Mucosa of descending colon (tissue), 3 donors: ENCODE data around the gene MATN3. TPM values are rescaled to one million over a fixed set of nuclear protein-coding genes. Genes with fewer than 3 reads are reported as not detected.

ENCODE experiments used
- ATAC-seq: fragments of 200-7000 bp; cut with Tn5 transposase; one replicate; pipeline ENCODE4 v1.9.1; 2020; ENCODE audit warnings: mild to moderate bottlenecking, moderate library complexity
- DNase-seq, 3 donors: peaks; one replicate each; pipeline ENCODE4 v3.0.0-alpha.2; 2020
- H3K36me3 ChIP-seq: fragments of 200-600 bp; one replicate; pipeline ENCODE4 v1.8.0; 2021; ENCODE audit warnings: low read depth, mild to moderate bottlenecking
- H3K4me1 ChIP-seq: fragments of 200-600 bp; one replicate; pipeline ENCODE4 v1.8.0; 2021; ENCODE audit warnings: low read depth, mild to moderate bottlenecking
- H3K4me3 ChIP-seq: fragments of 200-600 bp; one replicate; pipeline ENCODE4 v1.8.0; 2021; ENCODE audit warnings: mild to moderate bottlenecking
- H3K9me3 ChIP-seq: fragments of 200-600 bp; one replicate; pipeline ENCODE4 v1.8.0; 2021; ENCODE audit warnings: mild to moderate bottlenecking
- intact Hi-C, 2 donors: fragments of 100-400 bp; cut with DNase I in 1 of 2; cut with micrococcal nuclease in 1 of 2; formaldehyde crosslinking; loops; one replicate each; pipeline versions ENCODE4 v1.11.0 to v1.11.1; 2022; cut with DNase I, micrococcal nuclease
- total RNA-seq, 3 donors: library from RNA; stranded (reverse); fragmentation: NEBNext Ultra II Directional in 2 of 3; extraction: Animal tissue kit (Norgen Biotek cat#: 25700) in 2 of 3; gene quantifications; one replicate each; pipeline versions ENCODE4 v1.2.1 to v1.2.4, GENCODE V29; 2021 to 2023
- TF ChIP-seq, protein P1 (sequence below): fragments of 200-600 bp; IDR thresholded peaks from one replicate; pipeline ENCODE4 v1.8.0; 2022; ENCODE audit warnings: antibody characterized with exemption, mild to moderate bottlenecking
- donor health status: DM: no; HTN: no; CAD: no; lungs with moderate emphysema.
- donor health status: DM: no; HTN: no; CAD: no.
- donor health status: DM: no; HTN: yes; CAD: no.

The MATN3 gene
- total RNA-seq, 3 donors from 2014 or later: 0.70 to 0.89 TPM; not detected in 1

DNA sequence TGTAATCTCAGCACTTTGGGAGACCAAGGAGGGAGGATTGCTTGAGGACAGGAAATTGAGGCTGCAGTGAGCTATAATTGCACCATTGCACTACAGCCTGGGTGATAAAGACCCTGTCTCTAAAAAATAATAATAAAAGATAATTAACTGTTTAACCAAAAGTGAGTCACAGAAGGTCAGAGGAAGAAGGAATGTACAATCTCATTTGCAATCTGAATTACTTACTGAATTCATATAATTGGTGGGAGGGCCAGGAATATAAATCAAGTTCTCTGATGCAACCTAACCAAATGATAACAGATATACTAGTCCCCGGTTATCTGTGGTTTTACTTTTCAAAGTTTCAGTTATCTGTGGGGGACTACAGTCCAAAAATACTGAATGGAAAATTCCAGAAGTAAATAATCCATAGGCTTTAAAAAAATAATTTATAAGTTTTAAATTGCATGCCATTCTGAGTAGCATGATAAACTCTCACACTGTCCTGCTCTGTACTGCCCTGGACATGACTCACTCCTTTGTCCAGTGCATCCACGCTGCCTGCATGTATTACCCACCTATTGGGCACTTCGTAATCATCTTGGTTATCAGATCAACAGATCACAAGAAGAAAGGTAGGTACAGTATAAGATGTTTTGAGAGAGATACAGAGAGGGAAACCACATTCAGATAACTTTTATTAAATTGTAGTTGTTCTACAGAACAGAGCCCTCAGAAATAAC is 12.8 kb upstream of the MATN3 start:
- DNase-seq (no peak), ATAC-seq (no peak)
- TF ChIP-seq, protein P1, sequence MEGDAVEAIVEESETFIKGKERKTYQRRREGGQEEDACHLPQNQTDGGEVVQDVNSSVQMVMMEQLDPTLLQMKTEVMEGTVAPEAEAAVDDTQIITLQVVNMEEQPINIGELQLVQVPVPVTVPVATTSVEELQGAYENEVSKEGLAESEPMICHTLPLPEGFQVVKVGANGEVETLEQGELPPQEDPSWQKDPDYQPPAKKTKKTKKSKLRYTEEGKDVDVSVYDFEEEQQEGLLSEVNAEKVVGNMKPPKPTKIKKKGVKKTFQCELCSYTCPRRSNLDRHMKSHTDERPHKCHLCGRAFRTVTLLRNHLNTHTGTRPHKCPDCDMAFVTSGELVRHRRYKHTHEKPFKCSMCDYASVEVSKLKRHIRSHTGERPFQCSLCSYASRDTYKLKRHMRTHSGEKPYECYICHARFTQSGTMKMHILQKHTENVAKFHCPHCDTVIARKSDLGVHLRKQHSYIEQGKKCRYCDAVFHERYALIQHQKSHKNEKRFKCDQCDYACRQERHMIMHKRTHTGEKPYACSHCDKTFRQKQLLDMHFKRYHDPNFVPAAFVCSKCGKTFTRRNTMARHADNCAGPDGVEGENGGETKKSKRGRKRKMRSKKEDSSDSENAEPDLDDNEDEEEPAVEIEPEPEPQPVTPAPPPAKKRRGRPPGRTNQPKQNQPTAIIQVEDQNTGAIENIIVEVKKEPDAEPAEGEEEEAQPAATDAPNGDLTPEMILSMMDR: no peak
- Histone ChIP-seq H3K36me3 (no peaks in the 10 kb centered on the region), H3K4me3 (no peak overlapping the region), H3K9me3 (peaks cover 10% of the 10 kb centered on the region), H3K4me1 (peaks cover 10% of the 10 kb centered on the region)
- intact Hi-C loops: no loop called here

DNA sequence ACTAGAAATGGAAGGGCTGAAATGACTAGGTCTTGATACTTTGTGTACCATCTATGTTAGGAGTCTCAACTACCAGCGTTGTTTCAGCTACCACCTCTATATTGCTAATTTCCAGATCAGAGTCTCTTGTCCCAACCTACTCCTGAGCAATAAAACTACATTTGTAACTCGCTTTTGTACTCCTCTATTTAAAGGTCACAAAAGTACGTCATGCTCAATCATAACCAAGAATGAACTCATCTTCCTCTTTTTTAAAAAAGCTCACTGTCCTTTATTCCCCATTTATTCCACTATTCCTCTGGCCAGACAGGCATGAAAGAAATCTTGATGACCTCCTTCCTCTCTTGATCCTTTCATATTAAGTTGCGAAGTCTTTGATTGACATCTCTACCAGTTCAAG is 11.2 kb upstream of the MATN3 start:
- Histone ChIP-seq H3K9me3 (peaks cover 10% of the 10 kb centered on the region), H3K36me3 (no peaks in the 10 kb centered on the region), H3K4me3 (no peak overlapping the region), H3K4me1 (peaks cover 10% of the 10 kb centered on the region)
- TF ChIP-seq, protein P1: no peak
- no peak for ATAC-seq
- intact Hi-C loops: no loop called here
- no peak for DNase-seq

DNA sequence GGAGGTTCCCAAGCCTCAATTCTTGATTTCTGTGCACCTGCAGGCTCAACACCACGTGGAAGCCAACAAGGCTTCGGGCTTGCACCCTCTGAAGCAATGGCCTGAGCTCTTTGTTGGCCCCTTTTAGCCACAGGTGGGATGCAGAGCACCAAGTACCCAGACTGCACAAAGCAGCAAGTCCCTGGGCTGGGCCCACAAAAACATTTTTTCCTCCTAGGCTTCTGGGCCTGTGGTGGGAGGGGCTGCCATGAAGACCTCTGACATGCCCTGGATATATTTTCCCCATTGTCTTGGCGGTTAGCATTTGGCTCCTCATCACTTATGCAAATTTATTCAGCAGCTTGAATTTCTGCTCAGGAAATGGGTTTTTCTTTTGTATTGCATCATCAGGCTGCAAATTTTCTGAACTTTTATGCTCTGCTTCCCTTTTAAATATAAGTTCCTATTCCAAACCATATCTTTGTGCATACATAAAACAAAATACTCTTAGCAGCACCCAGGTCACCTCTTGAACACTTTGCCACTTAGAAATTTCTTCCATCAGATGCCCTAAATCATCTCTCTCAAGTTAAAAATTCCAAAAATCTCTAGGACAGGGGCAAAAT is 9.0 kb upstream of the MATN3 start:
- H3K4me1 ChIP-seq: no peaks in the 10 kb centered on the region
- ATAC-seq (no peak), DNase-seq (no peak)
- intact Hi-C loops: no loop called here
- H3K9me3 ChIP-seq: peaks cover 10% of the 10 kb centered on the region
- no peak overlapping the region for H3K4me3 ChIP-seq
- H3K36me3 ChIP-seq: no peaks in the 10 kb centered on the region
- TF ChIP-seq, protein P1: no peak

DNA sequence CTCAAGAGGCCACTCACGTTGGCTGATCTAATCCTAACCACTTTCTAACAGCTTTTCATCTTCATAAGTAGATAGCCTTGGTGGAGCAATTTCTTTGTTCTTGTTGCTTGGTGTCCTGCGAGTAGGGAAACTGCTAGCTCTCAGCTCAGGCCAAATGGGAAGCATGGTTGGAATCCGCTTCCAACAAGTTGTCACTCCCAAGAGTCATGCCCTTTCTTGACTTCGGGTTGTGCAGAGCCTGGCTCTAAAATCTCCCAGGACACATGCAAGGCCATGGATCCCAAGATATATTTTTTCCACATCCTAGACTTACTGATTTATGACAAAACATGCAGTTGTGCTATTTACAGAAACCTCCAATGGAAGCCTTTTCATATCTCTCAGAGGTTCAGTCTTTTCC is 7.3 kb upstream of the MATN3 start:
- Histone ChIP-seq H3K4me3 (no peak overlapping the region), H3K4me1 (no peaks in the 10 kb centered on the region), H3K9me3 (peaks cover 10% of the 10 kb centered on the region), H3K36me3 (no peaks in the 10 kb centered on the region)
- ATAC-seq (no peak), DNase-seq (no peak)
- TF ChIP-seq, protein P1: no peak
- intact Hi-C loops: loop anchor here in 1 of 2 donors (5.0 kb wide), 1 partner anchor 78 kb away; no protein-coding TSS in a partner anchor

DNA sequence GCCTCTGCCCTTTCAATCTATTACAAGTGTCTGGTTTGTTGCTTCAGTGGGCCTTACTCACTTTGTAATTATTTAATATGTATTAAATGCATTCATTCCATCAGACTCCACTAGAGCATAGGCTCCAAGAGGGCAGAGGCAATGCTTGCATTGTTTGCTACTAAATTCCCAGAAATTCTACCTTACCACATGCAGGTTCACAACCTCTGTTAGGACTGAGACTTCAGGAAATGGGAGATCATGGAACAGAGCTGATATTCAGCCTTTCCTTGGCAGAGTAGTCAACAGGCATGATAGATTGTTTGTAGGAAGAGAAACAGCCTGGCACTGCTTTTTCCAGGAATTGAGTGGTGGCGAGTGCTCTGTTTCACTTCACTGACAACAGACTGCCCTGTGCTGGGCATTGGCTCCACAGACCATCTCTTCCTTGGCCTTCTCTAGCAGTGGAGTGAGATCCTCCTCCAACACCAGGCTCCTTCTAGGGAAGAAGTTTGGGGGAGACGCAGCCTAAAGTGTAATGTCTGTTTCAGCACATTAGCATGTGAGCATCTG is 6.2 kb upstream of the MATN3 start:
- ATAC-seq (no peak), DNase-seq (no peak)
- TF ChIP-seq, protein P1: no peak
- intact Hi-C loops: loop anchor here in 1 of 2 donors (5.0 kb wide), 1 partner anchor 79 kb away; no protein-coding TSS in a partner anchor
- H3K4me1 ChIP-seq: no peaks in the 10 kb centered on the region
- H3K4me3 ChIP-seq: no peak overlapping the region
- H3K9me3 ChIP-seq: peaks cover 10% of the 10 kb centered on the region
- H3K36me3 ChIP-seq: no peaks in the 10 kb centered on the region
